ENCODE measurements around the gene PVR.

DNA sequence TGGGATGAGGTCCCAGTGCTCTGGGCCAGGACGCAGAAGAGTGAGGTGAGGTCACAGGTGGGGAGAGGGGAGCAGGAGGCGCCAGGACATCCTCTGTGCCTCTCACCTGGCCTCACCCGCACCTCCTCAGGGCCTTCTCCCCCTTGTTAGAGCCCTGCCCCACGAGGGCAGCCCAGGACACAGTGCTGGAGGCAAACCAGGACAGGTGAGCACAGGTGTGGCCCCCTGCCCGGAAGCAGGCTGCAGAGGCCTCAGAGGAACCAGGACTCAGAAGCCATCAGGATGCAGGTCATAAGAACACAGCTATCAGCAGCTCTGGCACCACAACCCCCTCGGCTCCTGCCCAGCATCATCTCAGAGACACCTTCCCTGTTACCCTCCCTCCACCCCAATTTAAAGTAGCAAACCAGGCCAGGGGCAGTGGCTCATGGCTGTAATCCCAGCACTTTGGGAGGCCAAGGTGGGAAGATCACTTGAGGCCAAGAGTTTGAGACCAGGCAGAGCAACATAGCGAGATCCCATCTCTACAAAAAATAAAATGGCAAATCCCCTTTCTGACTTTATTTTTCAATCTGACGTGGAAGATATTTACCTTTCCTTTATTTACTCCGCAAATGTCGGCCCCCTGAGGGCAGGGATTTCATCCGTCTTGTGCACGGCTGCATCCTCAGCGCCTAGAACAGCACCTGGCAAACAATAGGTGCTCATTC is 54.9 kb downstream of the PVR start, which contains the start of gene CEACAM16:
- TF ChIP-seq, protein P1, sequence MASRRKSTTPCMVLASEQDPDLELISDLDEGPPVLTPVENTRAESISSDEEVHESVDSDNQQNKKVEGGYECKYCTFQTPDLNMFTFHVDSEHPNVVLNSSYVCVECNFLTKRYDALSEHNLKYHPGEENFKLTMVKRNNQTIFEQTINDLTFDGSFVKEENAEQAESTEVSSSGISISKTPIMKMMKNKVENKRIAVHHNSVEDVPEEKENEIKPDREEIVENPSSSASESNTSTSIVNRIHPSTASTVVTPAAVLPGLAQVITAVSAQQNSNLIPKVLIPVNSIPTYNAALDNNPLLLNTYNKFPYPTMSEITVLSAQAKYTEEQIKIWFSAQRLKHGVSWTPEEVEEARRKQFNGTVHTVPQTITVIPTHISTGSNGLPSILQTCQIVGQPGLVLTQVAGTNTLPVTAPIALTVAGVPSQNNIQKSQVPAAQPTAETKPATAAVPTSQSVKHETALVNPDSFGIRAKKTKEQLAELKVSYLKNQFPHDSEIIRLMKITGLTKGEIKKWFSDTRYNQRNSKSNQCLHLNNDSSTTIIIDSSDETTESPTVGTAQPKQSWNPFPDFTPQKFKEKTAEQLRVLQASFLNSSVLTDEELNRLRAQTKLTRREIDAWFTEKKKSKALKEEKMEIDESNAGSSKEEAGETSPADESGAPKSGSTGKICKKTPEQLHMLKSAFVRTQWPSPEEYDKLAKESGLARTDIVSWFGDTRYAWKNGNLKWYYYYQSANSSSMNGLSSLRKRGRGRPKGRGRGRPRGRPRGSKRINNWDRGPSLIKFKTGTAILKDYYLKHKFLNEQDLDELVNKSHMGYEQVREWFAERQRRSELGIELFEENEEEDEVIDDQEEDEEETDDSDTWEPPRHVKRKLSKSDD (conservative IDR thresholded peaks at IDR 0.05; ENCODE audit: low read length): no peak
- TF ChIP-seq, protein P2, sequence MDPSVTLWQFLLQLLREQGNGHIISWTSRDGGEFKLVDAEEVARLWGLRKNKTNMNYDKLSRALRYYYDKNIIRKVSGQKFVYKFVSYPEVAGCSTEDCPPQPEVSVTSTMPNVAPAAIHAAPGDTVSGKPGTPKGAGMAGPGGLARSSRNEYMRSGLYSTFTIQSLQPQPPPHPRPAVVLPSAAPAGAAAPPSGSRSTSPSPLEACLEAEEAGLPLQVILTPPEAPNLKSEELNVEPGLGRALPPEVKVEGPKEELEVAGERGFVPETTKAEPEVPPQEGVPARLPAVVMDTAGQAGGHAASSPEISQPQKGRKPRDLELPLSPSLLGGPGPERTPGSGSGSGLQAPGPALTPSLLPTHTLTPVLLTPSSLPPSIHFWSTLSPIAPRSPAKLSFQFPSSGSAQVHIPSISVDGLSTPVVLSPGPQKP (CRISPR knock-in tag; IDR thresholded peaks at IDR 0.05): no peak
- TF ChIP-seq CCAR2 (IDR thresholded peaks at IDR 0.05; ENCODE audit: low read depth, low read length): no peak
